Smooth muscle cell (in vitro differentiated cells): Measurements from ENCODE around the gene SEMA4A. TPM values are rescaled to one million over a fixed set of nuclear protein-coding genes. Genes with fewer than 3 reads are reported as not detected.

Experiments used
- DNase-seq: peaks from one replicate; lab custom pipeline; 2025; ENCODE audit not compliant: unreplicated experiment; lab: John Stamatoyannopoulos, UW
- H2AFZ ChIP-seq: fragments of 200-600 bp; sonication (generic); 2 replicates; pipeline ENCODE4 v1.6.0; 2016; ENCODE audit warnings: antibody characterized with exemption, low read depth, mild to moderate bottlenecking
- H3F3A ChIP-seq: fragments of 200-600 bp; sonication (generic); 2 replicates; pipeline ENCODE4 v1.6.0; 2017; ENCODE audit warnings: antibody characterized with exemption, low read depth
- H3K27ac ChIP-seq: fragments of 200-600 bp; sonication (generic); 2 replicates; pipeline ENCODE4 v1.5.1; 2016; ENCODE audit warnings: low read depth, mild to moderate bottlenecking
- H3K27me3 ChIP-seq: fragments of 200-600 bp; sonication (generic); 2 replicates; pipeline ENCODE4 v1.6.1; 2016; ENCODE audit warnings: low read depth, mild to moderate bottlenecking
- H3K36me3 ChIP-seq: fragments of 200-600 bp; sonication (generic); 2 replicates; pipeline ENCODE4 v1.5.1; 2016; ENCODE audit warnings: low read depth
- H3K4me1 ChIP-seq: fragments of 200-600 bp; sonication (generic); 2 replicates; pipeline ENCODE4 v1.5.1; 2016; ENCODE audit warnings: low read depth
- H3K4me2 ChIP-seq: fragments of 200-600 bp; sonication (generic); 2 replicates; pipeline ENCODE4 v1.6.0; 2016; ENCODE audit warnings: mild to moderate bottlenecking
- H3K4me3 ChIP-seq: fragments of 200-600 bp; sonication (generic); 2 replicates; pipeline ENCODE4 v1.5.1; 2016; ENCODE audit warnings: mild to moderate bottlenecking
- H3K79me2 ChIP-seq: fragments of 200-600 bp; sonication (generic); 2 replicates; pipeline ENCODE4 v1.6.0; 2016; ENCODE audit warnings: low read depth, mild to moderate bottlenecking
- H3K9ac ChIP-seq: fragments of 200-600 bp; sonication (generic); 2 replicates; pipeline ENCODE4 v1.6.0; 2016; ENCODE audit warnings: low read depth
- H3K9me3 ChIP-seq: fragments of 200-600 bp; sonication (generic); replicated peaks from 2 replicates; pipeline ENCODE4 v1.5.1; 2016; ENCODE audit warnings: low read depth
- H4K20me1 ChIP-seq: fragments of 200-600 bp; sonication (generic); 2 replicates; pipeline ENCODE4 v1.6.0; 2016; ENCODE audit warnings: low read depth
- CTCF ChIP-seq: fragments of 200-600 bp; sonication (generic); IDR thresholded peaks from 2 replicates; pipeline ENCODE4 v1.5.1; 2017; ENCODE audit warnings: borderline replicate concordance, mild to moderate bottlenecking, antibody characterized with exemption; ENCODE audit not compliant: insufficient read depth, poor library complexity, severe bottlenecking
- whole genome bisulfite sequencing: methylation state at CpG from one replicate; pipeline ENCODE4 v1.1.7; 2016; ENCODE audit warnings: low lambda C conversion rate; 5-methylcytosine and 5-hydroxymethylcytosine counted together
- polyA plus RNA-seq: library from polyadenylated mRNA; unstranded; fragments of >200 nt; fragmentation: Nextera tagmentation; extraction: Ambion mirVana; gene quantifications from 2 replicates; pipeline ENCODE4 v1.2.1, GENCODE V29; 2016
- total RNA-seq: library from RNA; depleted of rRNA; stranded (reverse); fragments of >200 nt; gene quantifications from 2 replicates; pipeline ENCODE4 v1.2.3, GENCODE V29; 2014

The SEMA4A gene
- total and polyA plus RNA-seq, 2 experiments from 2014 or later: 2.1 to 2.2 TPM

DNA sequence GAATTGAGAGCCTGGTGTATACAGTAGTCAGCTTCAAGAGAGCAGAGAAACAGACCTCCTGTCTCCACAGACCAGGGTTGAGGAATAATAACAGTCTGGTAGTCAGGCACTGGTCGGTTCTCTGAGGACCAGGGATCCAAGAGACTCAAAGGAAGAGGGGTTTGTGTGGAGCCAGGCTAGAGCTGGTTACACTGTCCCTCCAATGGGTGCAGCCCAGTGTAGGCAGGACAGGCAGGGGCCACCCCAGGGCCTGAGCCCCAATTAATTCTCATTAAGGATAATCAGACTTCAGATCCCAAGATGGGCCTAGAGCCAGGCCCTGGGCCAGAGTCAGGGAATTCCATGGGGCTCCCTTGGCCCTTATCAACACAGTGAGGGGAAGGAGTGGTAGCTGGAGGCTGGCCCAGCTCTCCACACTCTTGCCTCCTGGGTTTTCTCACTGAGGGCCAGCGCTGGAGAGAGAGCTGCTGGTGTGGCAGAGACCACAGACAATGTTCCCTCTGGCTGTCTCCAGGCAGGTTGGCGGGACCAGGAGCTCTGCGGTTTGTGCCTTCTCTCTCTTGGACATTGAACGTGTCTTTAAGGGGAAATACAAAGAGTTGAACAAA, 9.1 kb downstream of the SEMA4A start:
- Histone ChIP-seq H3F3A (no peaks in the 10 kb centered on the region), H3K4me3 (no peak overlapping the region), H3K4me2 (no peak overlapping the region), H3K27ac (no peak overlapping the region), H2AFZ (no peak overlapping the region), H3K36me3 (no peaks in the 10 kb centered on the region), H4K20me1 (no peaks in the 10 kb centered on the region), H3K9ac (no peak overlapping the region), H3K27me3 (no peaks in the 10 kb centered on the region), H3K4me1 (no peaks in the 10 kb centered on the region), H3K79me2 (no peaks in the 10 kb centered on the region), H3K9me3 (no peaks in the 10 kb centered on the region)
- no peak for TF ChIP-seq CTCF
- no peak for DNase-seq
- 91% methylated on average over 5 of the region's 5 CpGs for WGBS

DNA sequence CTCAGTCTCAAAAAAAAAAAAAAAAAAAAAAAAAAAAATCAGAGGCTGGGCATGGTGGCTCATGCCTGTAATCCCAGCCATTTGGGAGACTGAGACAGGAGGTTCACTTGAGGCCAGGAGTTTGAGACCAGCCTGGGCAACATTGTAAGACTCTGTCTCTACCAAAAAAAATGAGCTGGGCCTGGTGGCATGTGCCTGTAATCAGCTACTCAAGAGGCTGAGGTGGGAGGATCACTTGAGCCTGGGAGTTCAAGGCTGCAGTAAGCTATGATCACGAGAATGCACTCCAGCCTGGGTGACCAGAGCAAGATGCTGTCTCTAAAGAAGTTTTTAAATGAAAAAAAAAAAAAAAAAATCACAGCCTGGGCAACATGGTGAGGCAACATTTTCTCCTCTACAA, 10.3 kb downstream of the SEMA4A start:
- Histone ChIP-seq H3K4me3 (no peak overlapping the region), H3K36me3 (no peaks in the 10 kb centered on the region), H3K79me2 (no peaks in the 10 kb centered on the region), H3K4me1 (no peaks in the 10 kb centered on the region), H3K9me3 (no peaks in the 10 kb centered on the region), H2AFZ (no peak overlapping the region), H3K27ac (no peak overlapping the region), H4K20me1 (no peaks in the 10 kb centered on the region), H3K4me2 (no peak overlapping the region), H3K27me3 (no peaks in the 10 kb centered on the region), H3K9ac (no peak overlapping the region), H3F3A (no peaks in the 10 kb centered on the region)
- no peak for DNase-seq
- 94% methylated on average over 1 of the region's 1 CpG for WGBS
- no peak for TF ChIP-seq CTCF

GRCh38 chr1:156164125-156164831, 10.9 kb downstream of the SEMA4A start:
- H2AFZ ChIP-seq: no peak overlapping the region
- no peaks in the 10 kb centered on the region for H3K27me3 ChIP-seq
- no peak for DNase-seq
- TF ChIP-seq CTCF: no peak
- H3F3A ChIP-seq: no peaks in the 10 kb centered on the region
- no peak overlapping the region for H3K4me2 ChIP-seq
- H3K4me3 ChIP-seq: no peak overlapping the region
- no peaks in the 10 kb centered on the region for H3K4me1 ChIP-seq
- no peaks in the 10 kb centered on the region for H3K79me2 ChIP-seq
- no peak overlapping the region for H3K27ac ChIP-seq
- 89% methylated on average over 6 of the region's 6 CpGs for WGBS
- H3K36me3 ChIP-seq: no peaks in the 10 kb centered on the region
- no peaks in the 10 kb centered on the region for H3K9me3 ChIP-seq
- H3K9ac ChIP-seq: no peak overlapping the region
- H4K20me1 ChIP-seq: no peaks in the 10 kb centered on the region

DNA sequence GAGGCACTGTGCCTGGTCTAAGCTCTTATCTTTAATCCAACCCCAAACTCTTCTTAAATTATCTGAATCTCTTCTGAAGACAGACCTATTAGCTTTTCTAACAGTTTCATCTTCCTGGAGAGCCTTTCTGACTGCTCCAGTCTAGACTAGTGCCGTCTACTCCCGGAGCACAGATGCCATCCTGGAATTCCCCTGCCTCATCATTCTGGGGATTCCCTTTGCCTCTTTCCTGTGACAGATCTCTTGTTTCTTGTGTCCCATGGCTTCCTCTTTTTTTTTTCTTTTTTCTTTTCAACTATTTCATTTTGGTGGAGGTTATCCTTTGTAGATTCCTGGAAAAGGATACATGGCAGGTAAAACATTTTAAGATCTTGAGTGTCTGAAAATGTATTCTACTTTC, 11.7 kb downstream of the SEMA4A start:
- H3K36me3 ChIP-seq: no peaks in the 10 kb centered on the region
- H3K27me3 ChIP-seq: no peaks in the 10 kb centered on the region
- no peaks in the 10 kb centered on the region for H3K9me3 ChIP-seq
- no peak for DNase-seq
- no peak overlapping the region for H3K4me3 ChIP-seq
- no peak for TF ChIP-seq CTCF
- no peaks in the 10 kb centered on the region for H4K20me1 ChIP-seq
- no peaks in the 10 kb centered on the region for H3K79me2 ChIP-seq
- no peak overlapping the region for H3K9ac ChIP-seq
- WGBS: 51% methylated on average over 2 of the region's 2 CpGs
- H2AFZ ChIP-seq: no peak overlapping the region
- H3F3A ChIP-seq: no peaks in the 10 kb centered on the region
- H3K4me2 ChIP-seq: no peak overlapping the region
- H3K4me1 ChIP-seq: no peaks in the 10 kb centered on the region
- H3K27ac ChIP-seq: no peak overlapping the region
